Body of pancreas (tissue), 4 donors: ENCODE measurements around the gene CD22. TPM values are rescaled to one million over a fixed set of nuclear protein-coding genes. Genes with fewer than 3 reads are reported as not detected.
A peak's percentile ranks its signal among the peaks of the same experiment; 100 is the strongest.

Experiments
- ATAC-seq: fragments of 150-250 bp; one replicate; pipeline ENCODE4 v1.9.1; 2016
- DNase-seq, 4 donors: peaks; one replicate each; pipeline ENCODE4 v3.0.0-alpha.2; 2019
- H3K27ac ChIP-seq, 4 donors: fragments of 200-600 bp; sonication (generic); 1 replicate in 3 of 4; 2 replicates in 1 of 4; pipeline versions ENCODE4 v1.5.1 to v1.6.1; 2016 to 2019; ENCODE audit warnings: mild to moderate bottlenecking in 1 of 4, mixed read lengths in 1 of 4, moderate library complexity in 1 of 4
- H3K27me3 ChIP-seq, 2 donors: fragments of 200-600 bp; sonication (generic); one replicate each; pipeline ENCODE4 v1.6.0; 2016; ENCODE audit warnings: mild to moderate bottlenecking in 1 of 2
- H3K36me3 ChIP-seq, 2 donors: fragments of 200-600 bp; sonication (generic); replicated peaks in 1 of 2; 2 replicates each; pipeline ENCODE4 v1.5.1; 2016; ENCODE audit warnings: low read depth in 2 of 2; ENCODE audit not compliant: insufficient read depth in 1 of 2
- H3K4me1 ChIP-seq: fragments of 200-600 bp; sonication (generic); one replicate; pipeline ENCODE4 v1.6.0; 2016
- H3K4me3 ChIP-seq, 2 donors: fragments of 200-600 bp; sonication (generic); 1 replicate in 1 of 2; 2 replicates in 1 of 2; pipeline ENCODE4 v1.5.1; 2016 to 2019
- H3K9me3 ChIP-seq, 3 donors: fragments of 200-600 bp; sonication (generic); 1 replicate in 2 of 3; 2 replicates in 1 of 3; pipeline ENCODE4 v1.5.1; 2016
- POLR2A ChIP-seq, 3 donors: fragments of 450-650 bp; IDR thresholded peaks; one replicate each; pipeline ENCODE4 v1.6.1; 2016; ENCODE audit warnings: antibody characterized with exemption in 3 of 3, mild to moderate bottlenecking in 2 of 3
- WGBS, 2 donors: methylation state at CpG; one replicate each; pipeline ENCODE4 v1.1.5; 2017; 5-methylcytosine and 5-hydroxymethylcytosine counted together
- intact Hi-C: fragments of 100-400 bp; cut with DNase I; formaldehyde crosslinking; loops from one replicate; pipeline ENCODE4 v1.15.1; 2023
- total RNA-seq, 2 donors: library from RNA; depleted of rRNA; stranded (reverse); fragments of >200 nt; gene quantifications; one replicate each; pipeline ENCODE4 v1.1.0, GENCODE V29; 2016
- TF ChIP-seq, protein P1 (sequence below), 7 experiments: fragments of 450-650 bp in 4 of 7; fragments of 200-600 bp in 3 of 7; sonication (generic) in 3 of 7; IDR thresholded peaks; one replicate each; pipeline ENCODE4 v1.5.1; 2016 to 2019; ENCODE audit warnings: antibody characterized with exemption in 7 of 7

Gene CD22
- total RNA-seq, 2 donors from 2014 or later = 0.52 to 3.0 TPM

DNA sequence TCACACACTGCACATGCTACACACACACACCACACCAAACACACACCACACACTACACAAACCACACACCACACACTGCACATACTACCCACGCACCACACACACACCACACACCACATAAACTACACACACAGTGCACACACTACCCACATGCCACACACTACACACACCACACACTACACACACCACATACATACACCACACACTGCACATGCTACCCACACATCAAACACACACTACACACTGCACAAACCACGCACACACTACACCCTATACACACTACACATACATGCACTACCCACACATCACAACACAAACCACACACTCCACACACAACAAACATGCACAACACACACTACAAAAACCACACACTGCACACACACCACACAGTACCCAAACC lies 31.1 kb upstream of the CD22 start:
- H3K4me3 ChIP-seq = no peak overlapping the region
- H3K4me1 ChIP-seq = no peaks in the 10 kb centered on the region
- 88 to 91% methylated on average over 2 of the region's 2 CpGs for WGBS, 2 donors
- TF ChIP-seq, protein P1, sequence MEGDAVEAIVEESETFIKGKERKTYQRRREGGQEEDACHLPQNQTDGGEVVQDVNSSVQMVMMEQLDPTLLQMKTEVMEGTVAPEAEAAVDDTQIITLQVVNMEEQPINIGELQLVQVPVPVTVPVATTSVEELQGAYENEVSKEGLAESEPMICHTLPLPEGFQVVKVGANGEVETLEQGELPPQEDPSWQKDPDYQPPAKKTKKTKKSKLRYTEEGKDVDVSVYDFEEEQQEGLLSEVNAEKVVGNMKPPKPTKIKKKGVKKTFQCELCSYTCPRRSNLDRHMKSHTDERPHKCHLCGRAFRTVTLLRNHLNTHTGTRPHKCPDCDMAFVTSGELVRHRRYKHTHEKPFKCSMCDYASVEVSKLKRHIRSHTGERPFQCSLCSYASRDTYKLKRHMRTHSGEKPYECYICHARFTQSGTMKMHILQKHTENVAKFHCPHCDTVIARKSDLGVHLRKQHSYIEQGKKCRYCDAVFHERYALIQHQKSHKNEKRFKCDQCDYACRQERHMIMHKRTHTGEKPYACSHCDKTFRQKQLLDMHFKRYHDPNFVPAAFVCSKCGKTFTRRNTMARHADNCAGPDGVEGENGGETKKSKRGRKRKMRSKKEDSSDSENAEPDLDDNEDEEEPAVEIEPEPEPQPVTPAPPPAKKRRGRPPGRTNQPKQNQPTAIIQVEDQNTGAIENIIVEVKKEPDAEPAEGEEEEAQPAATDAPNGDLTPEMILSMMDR (IDR thresholded peaks at IDR 0.05) = no peak
- no peak for TF ChIP-seq POLR2A (IDR thresholded peaks at IDR 0.05)
- intact Hi-C loops = no loop called here
- DNase-seq = no peak
- no peaks in the 10 kb centered on the region for H3K9me3 ChIP-seq
- H3K36me3 ChIP-seq = no peaks in the 10 kb centered on the region
- no peak for ATAC-seq
- H3K27me3 ChIP-seq = no peaks in the 10 kb centered on the region
- H3K27ac ChIP-seq = no peak overlapping the region

DNA sequence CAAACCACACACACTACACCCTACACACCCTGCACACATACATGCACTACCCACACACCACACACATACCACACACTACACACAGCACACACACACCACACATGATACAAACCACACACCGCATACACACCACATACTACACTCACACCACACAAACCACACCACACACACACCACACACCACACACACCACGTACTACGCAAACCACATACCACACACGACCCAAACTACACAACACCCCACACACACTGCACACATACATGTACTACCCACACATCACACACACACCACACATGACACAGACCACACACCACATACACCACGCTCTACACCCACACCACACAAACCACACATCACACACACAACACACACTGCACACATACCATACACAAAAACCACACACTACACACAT lies 30.4 kb upstream of the CD22 start:
- ATAC-seq = no peak
- Histone ChIP-seq H3K4me1 (no peaks in the 10 kb centered on the region), H3K27me3 (no peaks in the 10 kb centered on the region), H3K9me3 (no peaks in the 10 kb centered on the region), H3K4me3 (no peak overlapping the region), H3K36me3 (no peaks in the 10 kb centered on the region), H3K27ac (no peak overlapping the region)
- WGBS, 2 donors = 86 to 87% methylated on average over 5 of the region's 5 CpGs
- TF ChIP-seq, protein P1 (IDR thresholded peaks at IDR 0.05) = no peak
- no peak for TF ChIP-seq POLR2A (IDR thresholded peaks at IDR 0.05)
- no peak for DNase-seq
- intact Hi-C loops = no loop called here

DNA sequence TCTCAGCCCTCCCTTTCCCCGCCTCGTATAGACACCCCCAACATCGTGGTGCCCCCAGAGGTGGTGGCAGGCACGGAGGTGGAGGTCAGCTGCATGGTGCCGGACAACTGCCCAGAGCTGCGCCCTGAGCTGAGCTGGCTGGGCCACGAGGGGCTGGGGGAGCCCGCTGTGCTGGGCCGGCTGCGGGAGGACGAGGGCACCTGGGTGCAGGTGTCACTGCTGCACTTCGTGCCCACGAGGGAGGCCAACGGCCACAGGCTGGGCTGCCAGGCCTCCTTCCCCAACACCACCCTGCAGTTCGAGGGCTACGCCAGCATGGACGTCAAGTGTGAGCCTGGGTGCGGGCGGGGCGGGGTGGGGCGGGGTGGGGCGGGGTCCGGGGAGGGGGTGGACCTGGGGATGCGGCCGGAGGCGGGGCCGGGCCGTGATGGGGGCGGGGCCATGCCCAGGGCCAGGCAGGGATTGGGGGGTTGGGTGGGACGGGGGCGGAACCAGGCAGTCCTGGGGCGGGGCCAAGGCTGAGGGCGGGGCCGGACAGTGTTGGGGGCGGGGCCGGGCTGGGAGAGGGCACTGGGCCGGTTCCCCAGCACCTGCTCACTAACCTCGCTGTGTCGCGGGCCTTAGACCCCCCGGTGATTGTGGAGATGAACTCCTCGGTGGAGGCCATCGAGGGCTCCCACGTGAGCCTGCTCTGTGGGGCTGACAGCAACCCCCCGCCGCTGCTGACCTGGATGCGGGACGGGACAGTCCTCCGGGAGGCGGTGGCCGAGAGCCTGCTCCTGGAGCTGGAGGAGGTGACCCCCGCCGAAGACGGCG lies 29.3 kb upstream of the CD22 start:
- Histone ChIP-seq H3K36me3 (no peaks in the 10 kb centered on the region), H3K27me3 (no peaks in the 10 kb centered on the region), H3K9me3 (no peaks in the 10 kb centered on the region), H3K4me1 (no peaks in the 10 kb centered on the region), H3K27ac (no peak overlapping the region), H3K4me3 (no peak overlapping the region)
- WGBS, 2 donors = 46 to 54% methylated on average over 3 to 19 of the region's 55 CpGs
- no peak for ATAC-seq
- intact Hi-C loops = no loop called here
- peak in 1 of 4 donors; percentile 17 for DNase-seq
- TF ChIP-seq POLR2A (IDR thresholded peaks at IDR 0.05) = no peak

DNA sequence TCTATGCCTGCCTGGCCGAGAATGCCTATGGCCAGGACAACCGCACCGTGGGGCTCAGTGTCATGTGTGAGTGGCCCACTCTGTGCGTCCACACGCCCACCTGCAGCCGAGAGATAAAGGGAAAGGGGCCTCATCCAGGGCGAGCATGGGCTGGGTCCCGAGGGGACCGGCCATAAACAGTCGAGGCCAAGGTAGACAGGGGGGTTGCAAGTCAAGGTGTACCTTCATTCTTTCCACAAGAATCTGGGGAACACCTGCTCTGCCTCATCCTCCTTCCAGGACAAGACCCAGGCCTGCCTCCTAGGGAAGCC lies 28.7 kb upstream of the CD22 start:
- TF ChIP-seq POLR2A (IDR thresholded peaks at IDR 0.05) = no peak
- TF ChIP-seq, protein P1 (IDR thresholded peaks at IDR 0.05) = no peak
- no peaks in the 10 kb centered on the region for H3K4me1 ChIP-seq
- H3K4me3 ChIP-seq = no peak overlapping the region
- H3K27ac ChIP-seq = no peak overlapping the region
- ATAC-seq (no peak), DNase-seq (no peak)
- H3K9me3 ChIP-seq = no peaks in the 10 kb centered on the region
- no peaks in the 10 kb centered on the region for H3K36me3 ChIP-seq
- 78 to 95% methylated on average over 4 to 10 of the region's 10 CpGs for WGBS, 2 donors
- no peaks in the 10 kb centered on the region for H3K27me3 ChIP-seq
- intact Hi-C loops = no loop called here

DNA sequence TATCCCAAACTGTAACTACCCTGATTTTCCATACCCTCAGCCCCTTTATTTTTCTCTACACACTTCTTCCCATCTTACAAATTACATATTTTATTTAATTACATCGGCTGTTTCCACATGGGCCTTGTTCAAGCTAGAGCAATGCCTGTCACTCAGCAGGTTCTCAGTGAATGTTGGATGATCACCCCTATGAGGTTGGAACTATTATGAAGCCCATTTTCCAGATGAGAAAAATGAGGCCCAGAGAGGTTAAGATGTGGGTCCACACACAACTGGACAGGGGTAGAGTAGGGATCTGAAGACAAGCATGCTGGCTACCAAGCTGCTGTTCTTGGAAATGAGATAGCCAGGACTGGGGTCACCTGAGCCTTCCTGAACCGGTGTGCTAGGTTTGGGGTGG lies 27.0 kb upstream of the CD22 start:
- Histone ChIP-seq H3K4me1 (no peaks in the 10 kb centered on the region), H3K4me3 (no peak overlapping the region), H3K27ac (no peak overlapping the region), H3K27me3 (no peaks in the 10 kb centered on the region), H3K9me3 (no peaks in the 10 kb centered on the region), H3K36me3 (no peaks in the 10 kb centered on the region)
- DNase-seq = no peak
- no peak for ATAC-seq
- WGBS, 2 donors = 88 to 92% methylated on average over 2 of the region's 2 CpGs
- intact Hi-C loops = no loop called here
- TF ChIP-seq, protein P1 (IDR thresholded peaks at IDR 0.05) = no peak
- TF ChIP-seq POLR2A (IDR thresholded peaks at IDR 0.05) = no peak
